ENCODE results near the gene HK3.

HK3 gene

DNA sequence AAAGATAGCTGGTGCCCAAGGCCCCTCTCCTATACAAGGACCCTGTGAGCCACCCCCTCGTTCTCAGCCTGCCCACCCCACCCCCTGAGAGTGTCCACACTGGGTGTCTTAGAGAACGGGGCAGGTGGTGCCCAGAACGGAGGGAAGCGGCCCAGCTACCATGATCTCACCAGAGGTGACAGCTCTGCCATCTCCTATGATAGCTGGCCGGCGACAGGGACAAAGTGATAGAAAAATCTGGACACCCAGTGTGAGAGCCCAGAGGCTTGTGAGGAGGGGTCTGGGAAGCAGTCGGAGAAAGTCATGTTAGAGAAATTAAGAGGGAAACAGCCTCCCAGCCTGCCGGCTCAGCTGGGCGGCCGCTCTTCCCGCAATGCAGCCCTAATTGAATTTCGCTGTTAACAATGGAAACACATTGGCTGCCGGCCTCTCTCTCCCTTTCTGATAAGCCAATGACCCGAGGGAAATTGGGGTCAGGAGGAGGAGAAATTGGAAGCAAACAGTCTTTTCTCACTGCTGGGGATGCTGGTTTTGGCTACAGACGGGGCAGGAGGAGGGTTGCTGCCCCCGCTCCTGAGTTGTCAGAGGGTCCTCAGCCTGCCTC lies 32.3 kb downstream of the HK3 start:
- Histone ChIP-seq H4K20me1 (ENCODE audit: insufficient read depth, low read length) (peaks cover 4% of the 10 kb centered on the region; the same call in 1 of the 2 replicates), H3K4me1 (ENCODE audit: insufficient read depth, low read length) (no peaks in the 10 kb centered on the region), H3K27ac (ENCODE audit: low read length) (no peak overlapping the region), H3K36me3 (ENCODE audit: insufficient read depth, low read length) (no peaks in the 10 kb centered on the region), H3K4me2 (ENCODE audit: insufficient read depth, low read length) (no peak overlapping the region), H3K4me3 (ENCODE audit: low read depth in 1 of 2, low read length in 2 of 2) (no peak overlapping the region), H2AFZ (ENCODE audit: low read depth, low read length) (no peak overlapping the region), H3K27me3 (ENCODE audit: insufficient read depth, low read length, poor library complexity) (no peaks in the 10 kb centered on the region), H3K9me3 (ENCODE audit: insufficient read depth, low read length, severe bottlenecking) (peaks cover 20% of the 10 kb centered on the region), H3K9ac (ENCODE audit: low read depth, low read length) (no peak overlapping the region), H3K79me2 (ENCODE audit: insufficient read depth, low read length) (no peaks in the 10 kb centered on the region)
- TF ChIP-seq EZH2 (IDR thresholded peaks at IDR 0.05; ENCODE audit: borderline replicate concordance, low read depth, low read length, severe bottlenecking) (no peak), CTCF (IDR thresholded peaks at IDR 0.05; ENCODE audit: borderline replicate concordance, extremely low read depth, low read length, poor library complexity, severe bottlenecking) (no peak)
- DNase-seq (no peak), ATAC-seq (ENCODE audit: insufficient read depth, low read depth) (no peak)

GRCh38 chr5:176865964-176866363 lies 33.2 kb downstream of the HK3 start:
- H3K4me1 ChIP-seq (ENCODE audit: insufficient read depth, low read length), result no peaks in the 10 kb centered on the region
- no peak overlapping the region for H3K4me3 ChIP-seq (ENCODE audit: low read depth in 1 of 2, low read length in 2 of 2)
- no peak overlapping the region for H2AFZ ChIP-seq (ENCODE audit: low read depth, low read length)
- no peaks in the 10 kb centered on the region for H3K27me3 ChIP-seq (ENCODE audit: insufficient read depth, low read length, poor library complexity)
- no peak overlapping the region for H3K4me2 ChIP-seq (ENCODE audit: insufficient read depth, low read length)
- ATAC-seq (ENCODE audit: insufficient read depth, low read depth) (no peak), DNase-seq (no peak)
- no peaks in the 10 kb centered on the region for H3K36me3 ChIP-seq (ENCODE audit: insufficient read depth, low read length)
- TF ChIP-seq EZH2 (IDR thresholded peaks at IDR 0.05; ENCODE audit: borderline replicate concordance, low read depth, low read length, severe bottlenecking) (no peak), CTCF (IDR thresholded peaks at IDR 0.05; ENCODE audit: borderline replicate concordance, extremely low read depth, low read length, poor library complexity, severe bottlenecking) (no peak)
- H3K27ac ChIP-seq (ENCODE audit: low read length), result no peak overlapping the region
- H3K9ac ChIP-seq (ENCODE audit: low read depth, low read length), result no peak overlapping the region
- H3K79me2 ChIP-seq (ENCODE audit: insufficient read depth, low read length), result no peaks in the 10 kb centered on the region
- peaks cover 9% of the 10 kb centered on the region; the same call in 1 of the 2 replicates for H4K20me1 ChIP-seq (ENCODE audit: insufficient read depth, low read length)
- H3K9me3 ChIP-seq (ENCODE audit: insufficient read depth, low read length, severe bottlenecking), result peaks cover 20% of the 10 kb centered on the region

GRCh38 chr5:176864755-176865154 lies 34.4 kb downstream of the HK3 start:
- H3K4me1 ChIP-seq (ENCODE audit: insufficient read depth, low read length), result no peaks in the 10 kb centered on the region
- ATAC-seq (ENCODE audit: insufficient read depth, low read depth) (no peak), DNase-seq (no peak)
- no peak overlapping the region for H3K9ac ChIP-seq (ENCODE audit: low read depth, low read length)
- H4K20me1 ChIP-seq (ENCODE audit: insufficient read depth, low read length), result peaks cover 14% of the 10 kb centered on the region
- no peaks in the 10 kb centered on the region for H3K36me3 ChIP-seq (ENCODE audit: insufficient read depth, low read length)
- TF ChIP-seq CTCF (IDR thresholded peaks at IDR 0.05; ENCODE audit: borderline replicate concordance, extremely low read depth, low read length, poor library complexity, severe bottlenecking) (no peak), EZH2 (IDR thresholded peaks at IDR 0.05; ENCODE audit: borderline replicate concordance, low read depth, low read length, severe bottlenecking) (no peak)
- H3K79me2 ChIP-seq (ENCODE audit: insufficient read depth, low read length), result no peaks in the 10 kb centered on the region
- peaks cover 10% of the 10 kb centered on the region for H3K9me3 ChIP-seq (ENCODE audit: insufficient read depth, low read length, severe bottlenecking)
- H3K27me3 ChIP-seq (ENCODE audit: insufficient read depth, low read length, poor library complexity), result no peaks in the 10 kb centered on the region
- H2AFZ ChIP-seq (ENCODE audit: low read depth, low read length), result no peak overlapping the region
- H3K27ac ChIP-seq (ENCODE audit: low read length), result no peak overlapping the region
- no peak overlapping the region for H3K4me3 ChIP-seq (ENCODE audit: low read depth in 1 of 2, low read length in 2 of 2)
- no peak overlapping the region for H3K4me2 ChIP-seq (ENCODE audit: insufficient read depth, low read length)

DNA sequence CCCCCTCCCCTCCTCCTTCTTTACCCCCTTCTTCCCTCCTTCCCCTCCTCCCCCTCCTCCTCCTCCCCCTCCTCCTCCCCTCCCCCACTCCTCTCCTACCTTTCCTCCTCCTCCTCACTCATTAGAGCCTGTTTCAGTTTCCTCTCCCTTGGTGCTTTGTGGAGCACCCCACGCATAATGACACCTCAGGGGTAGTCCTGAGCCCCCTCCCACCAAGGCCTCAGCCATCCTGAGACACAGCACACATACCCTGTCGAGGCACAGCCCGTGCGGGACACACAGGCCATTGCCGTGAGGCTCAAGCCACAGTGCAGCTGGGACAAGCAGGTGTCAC lies 35.4 kb downstream of the HK3 start:
- Histone ChIP-seq H3K27ac (ENCODE audit: low read length) (no peak overlapping the region), H3K36me3 (ENCODE audit: insufficient read depth, low read length) (no peaks in the 10 kb centered on the region), H2AFZ (ENCODE audit: low read depth, low read length) (no peak overlapping the region), H4K20me1 (ENCODE audit: insufficient read depth, low read length) (peaks cover 14% of the 10 kb centered on the region), H3K27me3 (ENCODE audit: insufficient read depth, low read length, poor library complexity) (no peaks in the 10 kb centered on the region), H3K4me2 (ENCODE audit: insufficient read depth, low read length) (no peak overlapping the region), H3K9ac (ENCODE audit: low read depth, low read length) (no peak overlapping the region), H3K79me2 (ENCODE audit: insufficient read depth, low read length) (no peaks in the 10 kb centered on the region), H3K9me3 (ENCODE audit: insufficient read depth, low read length, severe bottlenecking) (no peaks in the 10 kb centered on the region), H3K4me1 (ENCODE audit: insufficient read depth, low read length) (no peaks in the 10 kb centered on the region), H3K4me3 (ENCODE audit: low read depth in 1 of 2, low read length in 2 of 2) (no peak overlapping the region)
- no peak for TF ChIP-seq CTCF (IDR thresholded peaks at IDR 0.05; ENCODE audit: borderline replicate concordance, extremely low read depth, low read length, poor library complexity, severe bottlenecking)
- ATAC-seq (ENCODE audit: insufficient read depth, low read depth) (no peak), DNase-seq (no peak)

Data from DND-41 (cell line).